Measurements from ENCODE around the gene ZNRF3.
A peak's percentile ranks its signal among the peaks of the same experiment; 100 is the strongest.

Gene ZNRF3

DNA sequence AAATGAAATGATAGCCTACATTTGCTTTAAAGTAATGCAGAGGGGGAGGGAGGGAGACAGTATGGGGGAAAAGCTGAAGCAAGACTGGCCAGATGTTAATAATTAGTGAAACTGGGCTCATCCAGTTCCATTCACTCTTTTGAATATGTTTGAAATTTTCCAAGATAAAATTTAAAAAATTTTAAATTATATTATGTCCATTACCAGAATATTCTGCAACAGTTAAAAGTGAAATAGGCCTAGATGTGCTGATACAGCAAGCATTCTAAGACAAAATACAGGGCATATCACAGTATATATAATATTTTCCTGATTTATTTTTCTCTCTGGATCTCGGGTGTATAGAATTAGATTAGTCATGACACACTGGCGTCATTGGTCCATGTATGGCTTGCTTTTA is 13.6 kb upstream of the ZNRF3 start:
- H3K4me3 ChIP-seq (ENCODE audit: low read depth, low read length) = no peak overlapping the region
- TF ChIP-seq, protein P1, sequence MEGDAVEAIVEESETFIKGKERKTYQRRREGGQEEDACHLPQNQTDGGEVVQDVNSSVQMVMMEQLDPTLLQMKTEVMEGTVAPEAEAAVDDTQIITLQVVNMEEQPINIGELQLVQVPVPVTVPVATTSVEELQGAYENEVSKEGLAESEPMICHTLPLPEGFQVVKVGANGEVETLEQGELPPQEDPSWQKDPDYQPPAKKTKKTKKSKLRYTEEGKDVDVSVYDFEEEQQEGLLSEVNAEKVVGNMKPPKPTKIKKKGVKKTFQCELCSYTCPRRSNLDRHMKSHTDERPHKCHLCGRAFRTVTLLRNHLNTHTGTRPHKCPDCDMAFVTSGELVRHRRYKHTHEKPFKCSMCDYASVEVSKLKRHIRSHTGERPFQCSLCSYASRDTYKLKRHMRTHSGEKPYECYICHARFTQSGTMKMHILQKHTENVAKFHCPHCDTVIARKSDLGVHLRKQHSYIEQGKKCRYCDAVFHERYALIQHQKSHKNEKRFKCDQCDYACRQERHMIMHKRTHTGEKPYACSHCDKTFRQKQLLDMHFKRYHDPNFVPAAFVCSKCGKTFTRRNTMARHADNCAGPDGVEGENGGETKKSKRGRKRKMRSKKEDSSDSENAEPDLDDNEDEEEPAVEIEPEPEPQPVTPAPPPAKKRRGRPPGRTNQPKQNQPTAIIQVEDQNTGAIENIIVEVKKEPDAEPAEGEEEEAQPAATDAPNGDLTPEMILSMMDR (IDR thresholded peaks at IDR 0.05; ENCODE audit: low read depth, low read length) = no peak

DNA sequence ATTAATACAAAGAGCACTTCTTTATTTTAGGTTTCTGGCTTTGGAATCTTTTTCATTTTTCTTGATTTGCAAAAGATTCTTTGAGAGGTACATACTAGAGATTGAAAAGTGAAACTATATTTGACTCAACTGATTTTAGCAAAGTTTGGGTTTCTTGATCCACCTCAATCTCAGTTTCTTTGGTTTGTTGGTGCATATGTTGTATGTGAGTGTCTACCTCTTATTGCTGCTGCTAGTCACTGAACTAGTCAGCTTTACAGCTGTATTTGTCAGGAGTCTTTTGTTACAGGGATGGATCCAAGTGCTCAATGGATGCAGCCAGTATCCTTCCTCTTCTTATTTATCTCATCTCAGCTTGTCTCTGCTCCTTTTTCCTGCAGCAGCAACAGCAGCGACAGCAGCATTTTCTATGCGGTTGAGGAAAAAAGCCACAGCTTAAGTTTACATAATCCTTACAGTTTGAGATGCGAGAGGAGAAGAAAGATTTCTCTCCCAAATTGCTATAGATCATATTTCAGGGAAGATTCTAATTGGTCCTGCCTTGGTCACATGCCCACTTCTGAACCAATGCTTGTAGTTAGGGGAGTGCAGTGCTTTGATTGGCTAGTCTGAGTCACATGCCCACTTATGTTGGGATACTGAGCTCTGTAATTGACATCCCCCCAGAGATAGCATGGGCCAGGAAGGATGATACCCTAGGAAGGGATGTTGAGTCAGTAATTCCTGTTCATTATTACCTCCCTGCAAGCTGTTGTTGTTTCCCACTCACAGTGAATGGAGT is 10.0 kb upstream of the ZNRF3 start:
- TF ChIP-seq, protein P1 (IDR thresholded peaks at IDR 0.05; ENCODE audit: low read depth, low read length) = no peak
- no peak overlapping the region for H3K4me3 ChIP-seq (ENCODE audit: low read depth, low read length)

DNA sequence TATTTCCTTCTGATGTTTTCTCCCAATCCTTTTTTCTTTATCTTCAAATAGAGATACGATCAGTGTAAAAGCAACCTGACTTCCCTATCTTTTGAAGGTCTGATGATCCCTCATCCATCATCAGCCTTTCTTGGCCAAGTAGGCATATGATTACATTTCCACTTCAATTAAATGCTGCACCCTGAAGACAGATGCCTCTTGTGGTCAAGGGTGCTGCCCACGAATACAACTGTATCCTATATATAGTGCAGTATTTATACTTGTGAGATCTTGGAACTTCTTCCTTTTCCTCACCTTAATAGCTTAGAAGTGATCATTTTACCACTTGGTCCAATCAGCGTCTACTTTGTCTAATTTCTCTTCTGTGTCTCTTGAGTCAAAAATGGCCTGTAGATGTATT is 9.3 kb upstream of the ZNRF3 start:
- TF ChIP-seq, protein P1 (IDR thresholded peaks at IDR 0.05; ENCODE audit: low read depth, low read length) = no peak
- no peak overlapping the region for H3K4me3 ChIP-seq (ENCODE audit: low read depth, low read length)

DNA sequence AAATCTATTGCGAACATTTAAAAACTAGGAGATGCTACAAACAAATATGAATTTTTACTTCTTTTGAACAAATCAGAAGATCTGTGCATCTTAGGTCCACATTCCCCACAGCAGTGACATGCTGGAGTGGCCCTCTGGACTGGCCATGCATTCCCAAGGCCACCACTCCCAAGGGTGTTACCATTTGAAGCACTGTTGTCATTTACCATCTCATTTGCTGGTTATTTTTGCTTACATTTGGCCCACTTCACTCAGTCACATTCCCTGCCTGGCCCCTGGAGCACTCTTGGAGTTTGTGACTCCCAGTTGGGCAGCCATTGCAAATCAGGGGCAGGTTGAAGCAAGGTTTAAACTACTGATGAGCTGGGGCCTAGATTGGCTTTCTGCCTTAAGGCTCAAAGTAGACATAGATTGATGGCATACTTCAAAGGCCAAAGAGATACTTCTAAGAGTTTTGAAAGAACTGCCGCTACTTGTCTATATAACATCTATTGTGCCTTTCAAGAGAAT is 8.5 kb upstream of the ZNRF3 start:
- TF ChIP-seq, protein P1 (IDR thresholded peaks at IDR 0.05; ENCODE audit: low read depth, low read length) = no peak
- H3K4me3 ChIP-seq (ENCODE audit: low read depth, low read length) = no peak overlapping the region

DNA sequence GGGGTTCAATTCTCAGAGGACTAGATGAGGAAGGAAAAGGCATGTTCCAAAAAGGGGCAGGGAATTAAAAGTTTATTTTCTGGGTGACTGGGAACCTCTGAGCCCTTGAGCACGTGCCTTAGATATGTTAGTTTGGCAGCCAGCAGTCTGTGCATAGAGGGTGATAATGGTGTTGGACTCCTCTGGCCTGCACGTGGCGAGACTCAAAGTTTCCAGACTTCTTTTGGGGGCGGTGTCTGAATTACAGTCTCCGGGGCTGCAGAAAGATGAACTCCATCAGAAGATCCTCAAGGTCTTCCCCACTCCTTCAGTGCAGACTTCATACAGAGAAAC is 861 bp upstream of the ZNRF3 start:
- peak overlapping the region; percentile 57 for H3K4me3 ChIP-seq (ENCODE audit: low read depth, low read length)

DNA sequence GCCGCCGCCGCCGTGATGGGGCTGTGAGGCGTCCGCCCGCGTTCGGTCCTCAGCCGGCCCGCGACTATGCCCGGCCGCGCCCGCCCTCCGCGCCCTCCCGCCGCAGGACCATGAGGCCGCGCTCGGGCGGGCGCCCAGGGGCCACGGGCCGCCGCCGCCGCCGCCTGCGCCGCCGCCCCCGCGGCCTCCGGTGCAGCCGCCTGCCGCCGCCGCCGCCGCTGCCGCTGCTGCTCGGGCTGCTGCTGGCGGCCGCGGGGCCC is 215 bp downstream of the ZNRF3 start:
- TF ChIP-seq, protein P1 (IDR thresholded peaks at IDR 0.05; ENCODE audit: low read depth, low read length) = no peak
- peak overlapping the region; percentile 64 for H3K4me3 ChIP-seq (ENCODE audit: low read depth, low read length)

More for the DNA sequence above, 861 bp upstream of the ZNRF3 start:
- TF ChIP-seq, protein P1 (IDR thresholded peaks at IDR 0.05; ENCODE audit: low read depth, low read length) = no peak

DNA sequence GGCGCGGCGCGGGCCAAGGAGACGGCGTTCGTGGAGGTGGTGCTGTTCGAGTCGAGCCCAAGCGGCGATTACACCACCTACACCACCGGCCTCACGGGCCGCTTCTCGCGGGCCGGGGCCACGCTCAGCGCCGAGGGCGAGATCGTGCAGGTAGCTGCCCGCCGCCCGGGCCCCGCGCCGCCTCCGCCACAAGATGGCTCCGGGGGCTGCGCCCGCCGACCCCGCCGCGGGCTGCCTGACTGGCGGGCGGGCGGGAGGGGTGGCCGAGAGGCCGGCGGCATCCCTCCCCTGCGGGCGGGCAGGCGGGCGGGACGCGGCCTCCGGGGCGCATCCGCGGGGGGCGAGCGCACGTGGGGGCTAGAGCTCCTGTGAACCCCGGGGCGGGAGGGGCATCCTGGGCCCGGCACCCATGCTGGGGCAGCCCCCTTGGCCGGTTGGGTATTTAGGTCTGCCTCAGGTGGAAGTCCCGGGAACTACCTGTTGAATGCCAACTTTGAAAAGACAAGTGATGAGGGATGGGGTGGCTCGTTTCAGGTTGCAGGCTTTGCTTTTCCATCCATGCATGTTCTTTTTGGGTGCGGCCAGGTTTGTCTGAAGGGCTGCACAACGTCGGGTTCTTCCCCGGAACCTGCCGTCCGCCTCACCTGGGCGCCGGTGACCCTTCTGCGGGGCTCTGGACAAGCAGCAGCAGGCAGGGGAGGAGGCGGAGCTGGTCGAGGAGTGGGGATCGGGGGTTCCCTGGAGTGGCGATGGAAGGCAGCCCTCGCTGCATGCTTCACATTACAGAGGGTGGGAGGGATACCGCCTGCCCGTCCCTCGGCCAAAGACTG is 760 bp downstream of the ZNRF3 start:
- H3K4me3 ChIP-seq (ENCODE audit: low read depth, low read length) = peak overlapping the region; percentile 64
- TF ChIP-seq, protein P1 (IDR thresholded peaks at IDR 0.05; ENCODE audit: low read depth, low read length) = no peak
